ENCODE data around the gene NCOA1. TPM values are rescaled to one million over a fixed set of nuclear protein-coding genes. Genes with fewer than 3 reads are reported as not detected.
"Not testable (repeated sequence)": the region's sequence is repeated elsewhere in the genome, so short reads cannot be mapped to it uniquely, and the experiment has no call there.

Gene NCOA1
- total and polyA plus RNA-seq, 12 donors, result 8.6 to 36.7 (median 32.0) TPM

- Histone ChIP-seq H3K9me3 (peaks cover 0 to 30% (median 3%) of the 10 kb centered on the region in 11 donors), H3K36me3 (no peaks in the 10 kb centered on the region), H3K27me3 (no peaks in the 10 kb centered on the region), H3K4me3 (no peak overlapping the region), H3K27ac (no peak overlapping the region), H3K4me1 (peaks cover 0 to 28% (median 0%) of the 10 kb centered on the region in 9 donors)
- ATAC-seq, result no peak
- intact Hi-C loops (cut with DNase I), result loop anchor here in 1 of 10 donors (5.0 kb wide), 1 partner anchor 121 kb away; no protein-coding TSS in a partner anchor
- 63 to 86% methylated on average over 2 of the region's 2 CpGs for WGBS, 2 donors
- no peak for DNase-seq
- peak in 5 of 9 donors; percentile 12 to 35 (median 22) for TF ChIP-seq CTCF (IDR thresholded peaks at IDR 0.05)
Observed at GRCh38 chr2:24543252-24543651, 52.2 kb downstream of the NCOA1 start.

- no peak overlapping the region for H3K4me3 ChIP-seq
- no peaks in the 10 kb centered on the region for H3K36me3 ChIP-seq
- intact Hi-C loops (cut with DNase I), result loop anchor here in 1 of 10 donors (5.0 kb wide), 1 partner anchor 122 kb away; no protein-coding TSS in a partner anchor
- no peak overlapping the region for H3K27ac ChIP-seq
- WGBS, 2 donors, result 95 to 100% methylated on average over 1 of the region's 1 CpG
- no peak for ATAC-seq
- DNase-seq, result no peak
- peaks cover 0 to 19% (median 0%) of the 10 kb centered on the region in 9 donors for H3K4me1 ChIP-seq
- H3K27me3 ChIP-seq, result no peaks in the 10 kb centered on the region
- TF ChIP-seq CTCF (IDR thresholded peaks at IDR 0.05), result no peak
- H3K9me3 ChIP-seq, result peaks cover 0 to 30% (median 3%) of the 10 kb centered on the region in 11 donors
Observed at GRCh38 chr2:24544456-24545115, 53.5 kb downstream of the NCOA1 start.

- TF ChIP-seq CTCF (IDR thresholded peaks at IDR 0.05), result no peak
- H3K27me3 ChIP-seq, result no peaks in the 10 kb centered on the region
- H3K4me3 ChIP-seq, result no peak overlapping the region
- H3K27ac ChIP-seq, result no peak overlapping the region
- peaks cover 0 to 33% (median 3%) of the 10 kb centered on the region in 11 donors for H3K9me3 ChIP-seq
- DNase-seq (no peak), ATAC-seq (peak in 3 of 8 donors; percentile 21 to 51 (median 24))
- H3K36me3 ChIP-seq, result no peaks in the 10 kb centered on the region
- intact Hi-C loops (cut with DNase I), result no loop called here
- 52 to 70% methylated on average over 1 of the region's 1 CpG for WGBS, 2 donors
- H3K4me1 ChIP-seq, result peaks cover 0 to 14% (median 0%) of the 10 kb centered on the region in 9 donors
Observed at GRCh38 chr2:24546669-24547068, 55.6 kb downstream of the NCOA1 start.

- intact Hi-C loops (cut with DNase I), result no loop called here
- ATAC-seq, result no peak
Observed at GRCh38 chr2:24548058-24548457, 57.0 kb downstream of the NCOA1 start.

GRCh38 chr2:24550301-24550700 is 59.2 kb downstream of the NCOA1 start:
- ATAC-seq; DNase-seq; H3K27ac ChIP-seq; H3K36me3 ChIP-seq; intact Hi-C loops (cut with DNase I); H3K4me3 ChIP-seq; H3K27me3 ChIP-seq; H3K4me1 ChIP-seq: not testable (repeated sequence)
- WGBS, 2 donors, result 50 to 72% methylated on average over 2 of the region's 2 CpGs
- peaks cover 0 to 17% (median 0%) of the 10 kb centered on the region in 11 donors for H3K9me3 ChIP-seq

More at GRCh38 chr2:24548058-24548457, 57.0 kb downstream of the NCOA1 start:
- no peaks in the 10 kb centered on the region for H3K36me3 ChIP-seq
- no peak for DNase-seq
- no peak overlapping the region for H3K4me3 ChIP-seq
- TF ChIP-seq CTCF (IDR thresholded peaks at IDR 0.05), result no peak
- peaks cover 0 to 24% (median 3%) of the 10 kb centered on the region in 11 donors for H3K9me3 ChIP-seq
- no peak overlapping the region for H3K27ac ChIP-seq
- peaks cover 0 to 14% (median 0%) of the 10 kb centered on the region in 9 donors for H3K4me1 ChIP-seq
- H3K27me3 ChIP-seq, result no peaks in the 10 kb centered on the region
- 80 to 92% methylated on average over 4 of the region's 4 CpGs for WGBS, 2 donors
